Endodermal cell (in vitro differentiated cells): Measurements from ENCODE around the gene HNF1B. TPM values are rescaled to one million over a fixed set of nuclear protein-coding genes. Genes with fewer than 3 reads are reported as not detected.
A peak's percentile ranks its signal among the peaks of the same experiment; 100 is the strongest.

Experiments used
- DNase-seq: peaks from one replicate; pipeline ENCODE4 v3.0.0-alpha.2; 2017
- H3K27ac ChIP-seq: 2 replicates; pipeline ENCODE4 v1.5.1; 2013; ENCODE audit warnings: mild to moderate bottlenecking, low read depth, low read length, moderate library complexity
- H3K27me3 ChIP-seq: 2 replicates; pipeline ENCODE4 v1.6.1; 2013; ENCODE audit warnings: mild to moderate bottlenecking, low read length, moderate library complexity; ENCODE audit not compliant: insufficient read depth, control insufficient read depth, poor library complexity, severe bottlenecking
- H3K36me3 ChIP-seq: 2 replicates; pipeline ENCODE4 v1.7.0; 2013; ENCODE audit warnings: mild to moderate bottlenecking, low read length, moderate library complexity; ENCODE audit not compliant: control insufficient read depth, insufficient read depth
- H3K4me1 ChIP-seq: one replicate; pipeline ENCODE4 v1.7.0; 2013; ENCODE audit warnings: low read length; ENCODE audit not compliant: control insufficient read depth, insufficient read depth
- H3K4me3 ChIP-seq: 2 replicates; pipeline ENCODE4 v1.5.1; 2013; ENCODE audit warnings: mild to moderate bottlenecking, low read length, moderate library complexity
- H3K9ac ChIP-seq: 2 replicates; pipeline ENCODE4 v1.6.1; 2013; ENCODE audit warnings: mild to moderate bottlenecking, low read length, moderate library complexity; ENCODE audit not compliant: poor library complexity, severe bottlenecking; ENCODE audit errors: extremely low read depth
- H3K9me3 ChIP-seq: 2 replicates; pipeline ENCODE4 v1.6.1; 2013; ENCODE audit warnings: mild to moderate bottlenecking, low read length, moderate library complexity; ENCODE audit not compliant: control insufficient read depth
- H3K27ac Mint-ChIP-seq: 2 replicates; pipeline ENCODE4 v1.8.0; 2020; ENCODE audit warnings: mixed read lengths
- H3K27me3 Mint-ChIP-seq: 2 replicates; pipeline ENCODE4 v1.8.0; 2021; ENCODE audit warnings: mild to moderate bottlenecking, mixed read lengths; ENCODE audit not compliant: insufficient read depth
- H3K36me3 Mint-ChIP-seq: 2 replicates; pipeline ENCODE4 v1.8.0; 2020; ENCODE audit warnings: low read depth, mixed read lengths
- H3K4me1 Mint-ChIP-seq: 2 replicates; pipeline ENCODE4 v1.8.0; 2020; ENCODE audit warnings: mixed read lengths
- H3K4me3 Mint-ChIP-seq: 2 replicates; pipeline ENCODE4 v1.8.0; 2020; ENCODE audit warnings: mild to moderate bottlenecking, moderate library complexity, mixed read lengths
- H3K9me3 Mint-ChIP-seq: 2 replicates; pipeline ENCODE4 v1.8.0; 2020; ENCODE audit warnings: mild to moderate bottlenecking, mixed read lengths
- WGBS, 2 experiments: methylation state at CpG; one replicate each; pipeline versions ENCODE4 v1.1.5 to v1.1.7; 2013; ENCODE audit warnings: missing lambda C conversion rate in 2 of 2, mixed read lengths in 1 of 2; ENCODE audit not compliant: insufficient coverage in 1 of 2, insufficient read length in 1 of 2; 5-methylcytosine and 5-hydroxymethylcytosine counted together
- total RNA-seq, 2 donors: library from RNA; stranded (reverse); fragmentation: NEBNext Ultra II Directional in 1 of 2; extraction: Animal tissue kit (Norgen Biotek cat#: 25700) in 1 of 2; gene quantifications; 2 replicates in 1 of 2; 3 replicates in 1 of 2; pipeline ENCODE4 v1.2.1, GENCODE V29; 2021
- TF ChIP-seq, protein P1 (sequence below): fragments of 200-600 bp; sonication (generic); conservative IDR thresholded peaks from 2 replicates; pipeline ENCODE4 v1.5.0; 2021; ENCODE audit warnings: antibody characterized with exemption, mild to moderate bottlenecking

Gene HNF1B
- total RNA-seq, 2 donors from 2014 or later = 39.7 to 42.7 TPM

DNA sequence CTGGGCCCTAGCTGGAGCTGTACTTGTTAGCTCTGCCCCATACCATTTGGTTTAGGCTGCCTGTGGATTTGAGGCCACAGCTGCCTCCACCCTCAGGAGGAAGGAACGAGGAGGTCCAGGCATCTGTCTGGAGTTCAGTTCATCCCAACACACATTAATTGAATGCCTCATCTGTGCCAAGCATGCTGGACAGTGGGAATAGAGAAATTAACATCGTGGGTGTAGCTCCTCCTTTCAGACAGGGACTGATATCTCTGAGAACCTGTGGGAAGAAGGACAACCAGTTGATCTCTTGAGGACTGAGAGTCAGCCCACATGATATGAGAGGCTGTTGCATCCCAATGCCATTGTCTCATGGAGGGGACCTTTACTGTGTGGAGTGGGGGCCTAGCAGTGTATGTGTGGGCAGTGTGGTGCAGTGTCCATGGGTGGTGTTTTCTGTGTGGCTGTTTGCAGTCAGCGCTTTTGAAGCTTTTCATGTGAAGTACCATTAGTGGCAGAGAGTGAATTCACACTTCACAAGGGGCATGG lies 72.2 kb downstream of the HNF1B start:
- no peaks in the 10 kb centered on the region for H3K27me3 Mint-ChIP-seq

GRCh38 chr17:37671824-37672547 lies 72.9 kb downstream of the HNF1B start:
- H3K27me3 Mint-ChIP-seq = no peaks in the 10 kb centered on the region
- H3K27ac Mint-ChIP-seq = no peak overlapping the region
- H3K36me3 Mint-ChIP-seq = no peaks in the 10 kb centered on the region
- Histone ChIP-seq H3K9ac (no peak overlapping the region), H3K9me3 (no peaks in the 10 kb centered on the region), H3K4me3 (no peak overlapping the region), H3K27ac (no peak overlapping the region), H3K27me3 (no peaks in the 10 kb centered on the region), H3K36me3 (no peaks in the 10 kb centered on the region), H3K4me1 (peaks cover 21% of the 10 kb centered on the region)
- WGBS, 2 experiments = 87 to 100% methylated on average over 2 of the region's 2 CpGs
- peaks cover 51% of the 10 kb centered on the region for H3K4me1 Mint-ChIP-seq
- peak; percentile 47 for DNase-seq
- TF ChIP-seq, protein P1, sequence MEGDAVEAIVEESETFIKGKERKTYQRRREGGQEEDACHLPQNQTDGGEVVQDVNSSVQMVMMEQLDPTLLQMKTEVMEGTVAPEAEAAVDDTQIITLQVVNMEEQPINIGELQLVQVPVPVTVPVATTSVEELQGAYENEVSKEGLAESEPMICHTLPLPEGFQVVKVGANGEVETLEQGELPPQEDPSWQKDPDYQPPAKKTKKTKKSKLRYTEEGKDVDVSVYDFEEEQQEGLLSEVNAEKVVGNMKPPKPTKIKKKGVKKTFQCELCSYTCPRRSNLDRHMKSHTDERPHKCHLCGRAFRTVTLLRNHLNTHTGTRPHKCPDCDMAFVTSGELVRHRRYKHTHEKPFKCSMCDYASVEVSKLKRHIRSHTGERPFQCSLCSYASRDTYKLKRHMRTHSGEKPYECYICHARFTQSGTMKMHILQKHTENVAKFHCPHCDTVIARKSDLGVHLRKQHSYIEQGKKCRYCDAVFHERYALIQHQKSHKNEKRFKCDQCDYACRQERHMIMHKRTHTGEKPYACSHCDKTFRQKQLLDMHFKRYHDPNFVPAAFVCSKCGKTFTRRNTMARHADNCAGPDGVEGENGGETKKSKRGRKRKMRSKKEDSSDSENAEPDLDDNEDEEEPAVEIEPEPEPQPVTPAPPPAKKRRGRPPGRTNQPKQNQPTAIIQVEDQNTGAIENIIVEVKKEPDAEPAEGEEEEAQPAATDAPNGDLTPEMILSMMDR = no peak
- H3K4me3 Mint-ChIP-seq = no peak overlapping the region
- H3K9me3 Mint-ChIP-seq = no peaks in the 10 kb centered on the region

More for the DNA sequence above, 72.2 kb downstream of the HNF1B start:
- Mint-ChIP-seq H3K9me3 (no peaks in the 10 kb centered on the region), H3K4me3 (no peak overlapping the region), H3K4me1 (peaks cover 56% of the 10 kb centered on the region), H3K27ac (peak overlapping the region; percentile 44), H3K36me3 (no peaks in the 10 kb centered on the region)
- H3K4me1 ChIP-seq = peaks cover 21% of the 10 kb centered on the region
- H3K27ac ChIP-seq = no peak overlapping the region
- H3K9ac ChIP-seq = no peak overlapping the region
- no peaks in the 10 kb centered on the region for H3K27me3 ChIP-seq
- TF ChIP-seq, protein P1 = no peak
- WGBS, 2 experiments = 82 to 97% methylated on average over 2 to 3 of the region's 3 CpGs
- H3K4me3 ChIP-seq = no peak overlapping the region
- DNase-seq = peak; percentile 45
- H3K9me3 ChIP-seq = no peaks in the 10 kb centered on the region
- H3K36me3 ChIP-seq = no peaks in the 10 kb centered on the region

GRCh38 chr17:37671028-37671823 lies 73.6 kb downstream of the HNF1B start:
- no peaks in the 10 kb centered on the region for H3K36me3 Mint-ChIP-seq
- H3K4me1 ChIP-seq = peaks cover 17% of the 10 kb centered on the region
- H3K9me3 Mint-ChIP-seq = no peaks in the 10 kb centered on the region
- no peaks in the 10 kb centered on the region for H3K27me3 Mint-ChIP-seq
- H3K36me3 ChIP-seq = no peaks in the 10 kb centered on the region
- WGBS, 2 experiments = 89 to 100% methylated on average over 2 to 9 of the region's 9 CpGs
- H3K4me3 Mint-ChIP-seq = no peak overlapping the region
- peak overlapping the region; percentile 39 for H3K27ac Mint-ChIP-seq
- H3K4me3 ChIP-seq = no peak overlapping the region
- no peaks in the 10 kb centered on the region for H3K9me3 ChIP-seq
- H3K4me1 Mint-ChIP-seq = peaks cover 43% of the 10 kb centered on the region
- DNase-seq = peak; percentile 65
- no peak overlapping the region for H3K9ac ChIP-seq
- no peak overlapping the region for H3K27ac ChIP-seq
- TF ChIP-seq, protein P1 = no peak
- no peaks in the 10 kb centered on the region for H3K27me3 ChIP-seq
